HG03045 (cell line): ENCODE measurements around the gene KCNB1.

Experiments used
- ATAC-seq: cut with Tn5 transposase; IDR thresholded peaks from one replicate; pipeline ENCODE4 v1.9.1; 2021; ENCODE audit warnings: mild to moderate bottlenecking, moderate library complexity; ENCODE audit not compliant: unreplicated experiment

KCNB1 gene

DNA sequence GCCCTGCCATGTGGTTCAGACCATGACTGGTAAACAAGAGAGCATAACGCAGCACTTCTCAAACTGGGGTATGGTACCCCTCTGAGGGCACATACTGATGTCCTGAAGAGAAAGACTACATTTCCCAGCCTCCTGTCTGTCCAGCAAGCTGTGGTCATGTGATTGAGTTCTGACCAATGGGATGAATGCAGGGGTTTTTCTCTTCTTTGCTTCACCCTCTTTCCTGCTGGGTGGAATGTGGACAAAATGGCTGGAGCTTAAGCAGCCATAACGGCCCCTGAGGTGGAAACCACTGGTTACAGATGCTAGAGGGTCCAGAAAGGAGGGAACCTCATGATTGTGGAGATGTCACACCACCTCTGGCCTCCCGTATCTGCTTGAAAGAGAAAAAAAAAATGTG lies 19.4 kb upstream of the KCNB1 start:
- ATAC-seq: no peak

DNA sequence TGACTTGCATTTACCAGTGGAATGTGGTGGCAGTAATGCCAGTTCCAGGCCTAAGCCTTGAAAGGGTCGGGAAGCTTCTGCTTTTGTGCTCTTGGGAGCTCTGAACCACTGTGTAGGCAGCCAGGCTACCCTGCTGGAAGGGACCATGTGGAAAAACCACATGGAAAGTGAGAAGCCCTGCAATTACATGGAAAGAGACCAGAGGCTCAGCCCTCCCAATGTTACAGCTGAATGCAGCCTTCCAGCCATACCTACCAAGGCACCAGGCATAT lies 14.9 kb upstream of the KCNB1 start:
- ATAC-seq: no peak

DNA sequence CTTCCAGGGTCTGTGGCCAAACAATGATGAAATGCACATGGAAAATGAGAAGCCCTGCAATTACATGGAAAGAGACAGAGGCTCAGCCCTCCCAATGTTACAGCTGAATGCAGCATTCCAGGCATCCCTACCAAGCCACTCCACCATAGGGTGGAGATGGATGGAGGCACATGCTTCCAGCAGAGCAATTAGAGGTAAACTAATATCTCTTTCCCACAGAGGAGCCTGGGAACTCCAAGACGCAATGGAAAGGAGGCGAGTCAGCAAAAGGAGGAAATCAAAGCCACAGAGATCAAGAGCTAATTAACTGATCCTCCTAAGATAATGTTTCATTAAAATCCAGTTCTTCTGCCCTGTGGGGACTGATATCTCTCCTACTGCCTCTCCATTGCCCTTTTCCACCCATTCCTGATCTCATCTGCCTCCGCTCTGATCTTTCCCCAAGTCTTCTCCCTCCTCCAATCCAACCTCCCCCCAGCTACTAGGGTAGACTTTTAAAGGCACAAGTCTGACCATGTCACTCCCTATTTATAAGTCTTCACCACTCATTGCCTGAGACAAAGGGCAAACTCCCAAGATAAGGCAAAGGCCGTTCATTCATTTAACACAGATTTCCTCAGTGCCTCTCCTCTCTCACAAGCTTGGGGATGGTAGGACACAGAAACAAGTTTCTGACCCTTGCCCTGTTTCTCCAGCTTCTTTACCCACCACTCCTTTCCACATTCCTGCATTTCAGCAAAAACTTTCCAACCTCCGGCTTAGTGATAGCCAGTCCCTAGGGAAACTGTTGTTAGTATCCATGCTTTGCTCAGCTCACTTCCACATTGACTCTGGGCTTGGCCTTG lies 14.3 kb upstream of the KCNB1 start:
- ATAC-seq: no peak

DNA sequence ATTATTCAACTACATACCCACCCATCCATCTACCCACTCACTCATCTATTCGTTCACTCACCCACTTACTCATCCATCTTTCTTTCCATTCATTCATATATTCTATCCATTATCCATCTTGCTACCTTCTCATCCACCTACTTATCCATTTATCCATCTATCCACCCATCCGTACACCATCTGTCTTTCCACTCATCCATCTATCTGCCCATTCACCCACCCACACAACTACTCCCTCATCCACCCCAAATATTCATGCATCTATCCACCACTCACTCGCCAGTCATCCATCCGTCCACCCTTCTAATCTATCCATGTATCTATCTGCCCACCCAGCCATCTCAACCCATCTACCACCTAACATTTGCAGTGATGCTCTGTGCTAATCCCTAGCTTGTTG lies 13.6 kb upstream of the KCNB1 start:
- ATAC-seq: no peak

DNA sequence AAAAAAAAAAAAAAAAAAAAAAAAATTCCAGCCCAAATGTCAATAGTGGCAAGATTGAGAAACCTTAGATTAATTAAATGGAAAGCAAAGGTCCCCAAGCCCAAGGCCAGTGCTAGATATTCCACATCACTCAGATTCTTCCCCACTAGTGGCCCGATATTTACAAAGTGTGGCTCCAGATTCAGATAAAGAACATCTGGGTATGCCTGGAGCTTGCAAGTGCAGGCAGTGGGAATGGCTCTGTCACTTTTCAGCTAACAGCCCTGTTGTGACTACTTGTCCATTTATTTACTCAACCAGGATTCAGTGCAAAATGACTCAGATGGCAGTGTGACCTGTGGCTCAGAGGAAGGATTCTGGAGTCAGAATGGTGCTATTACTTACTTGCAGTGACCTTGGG lies 8.2 kb upstream of the KCNB1 start:
- ATAC-seq: no peak

DNA sequence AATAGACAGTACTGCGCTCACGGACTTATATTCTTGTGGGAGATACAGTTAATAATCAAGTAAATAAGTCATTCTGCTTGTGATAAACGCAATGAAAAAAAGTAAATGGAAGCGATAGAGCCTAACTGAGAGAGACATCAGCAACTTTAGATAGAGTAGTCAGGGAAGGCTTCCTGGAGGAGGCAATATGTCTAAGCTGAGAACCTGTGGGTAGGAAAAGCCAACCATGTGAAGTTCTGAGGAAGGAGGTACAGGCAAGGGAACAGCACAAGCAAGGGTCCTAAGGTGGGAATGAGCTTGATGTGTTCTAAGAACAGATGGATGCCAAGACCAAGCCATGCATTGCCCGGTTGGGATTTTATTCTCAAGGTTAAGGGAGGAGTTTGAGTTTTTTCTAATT lies 7.2 kb upstream of the KCNB1 start:
- no peak for ATAC-seq

DNA sequence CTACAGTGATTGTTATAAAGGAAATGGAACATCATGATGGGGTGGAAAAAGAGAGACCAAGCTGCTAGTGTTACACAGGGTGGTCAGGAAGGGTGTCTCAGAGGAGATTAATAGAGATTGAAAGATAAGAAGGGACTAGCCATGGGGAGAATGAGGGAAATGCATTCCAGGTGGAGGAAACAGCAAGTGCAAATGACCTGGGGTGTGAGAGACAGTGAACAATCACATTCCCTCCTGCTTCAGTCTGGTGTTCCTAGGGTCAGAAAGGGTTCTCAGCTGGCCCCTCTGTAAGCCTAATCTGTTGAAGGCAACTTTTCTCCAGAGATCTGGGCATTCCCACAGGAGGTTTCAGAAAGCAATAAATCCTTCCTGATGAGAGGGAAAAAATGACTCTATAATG lies 3.6 kb upstream of the KCNB1 start:
- no peak for ATAC-seq

DNA sequence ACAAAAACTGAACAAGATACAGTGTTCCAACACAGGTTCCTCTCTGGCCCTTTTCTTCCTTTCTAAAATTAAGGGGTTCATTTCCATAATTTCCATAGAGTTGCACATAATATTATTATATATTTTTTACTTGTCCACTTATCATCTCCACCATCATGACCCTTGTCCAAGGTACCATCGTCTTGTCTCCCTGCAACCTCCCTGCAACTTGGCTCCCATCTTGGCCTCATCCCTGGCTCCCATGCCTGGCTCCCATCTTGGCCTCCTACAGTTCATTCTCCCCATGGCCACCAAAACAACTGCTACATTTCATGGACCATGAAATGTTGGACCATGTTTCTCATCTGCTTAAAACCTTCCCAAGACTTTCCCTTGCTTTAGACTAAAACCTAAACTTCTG lies 3.1 kb upstream of the KCNB1 start:
- ATAC-seq: no peak

DNA sequence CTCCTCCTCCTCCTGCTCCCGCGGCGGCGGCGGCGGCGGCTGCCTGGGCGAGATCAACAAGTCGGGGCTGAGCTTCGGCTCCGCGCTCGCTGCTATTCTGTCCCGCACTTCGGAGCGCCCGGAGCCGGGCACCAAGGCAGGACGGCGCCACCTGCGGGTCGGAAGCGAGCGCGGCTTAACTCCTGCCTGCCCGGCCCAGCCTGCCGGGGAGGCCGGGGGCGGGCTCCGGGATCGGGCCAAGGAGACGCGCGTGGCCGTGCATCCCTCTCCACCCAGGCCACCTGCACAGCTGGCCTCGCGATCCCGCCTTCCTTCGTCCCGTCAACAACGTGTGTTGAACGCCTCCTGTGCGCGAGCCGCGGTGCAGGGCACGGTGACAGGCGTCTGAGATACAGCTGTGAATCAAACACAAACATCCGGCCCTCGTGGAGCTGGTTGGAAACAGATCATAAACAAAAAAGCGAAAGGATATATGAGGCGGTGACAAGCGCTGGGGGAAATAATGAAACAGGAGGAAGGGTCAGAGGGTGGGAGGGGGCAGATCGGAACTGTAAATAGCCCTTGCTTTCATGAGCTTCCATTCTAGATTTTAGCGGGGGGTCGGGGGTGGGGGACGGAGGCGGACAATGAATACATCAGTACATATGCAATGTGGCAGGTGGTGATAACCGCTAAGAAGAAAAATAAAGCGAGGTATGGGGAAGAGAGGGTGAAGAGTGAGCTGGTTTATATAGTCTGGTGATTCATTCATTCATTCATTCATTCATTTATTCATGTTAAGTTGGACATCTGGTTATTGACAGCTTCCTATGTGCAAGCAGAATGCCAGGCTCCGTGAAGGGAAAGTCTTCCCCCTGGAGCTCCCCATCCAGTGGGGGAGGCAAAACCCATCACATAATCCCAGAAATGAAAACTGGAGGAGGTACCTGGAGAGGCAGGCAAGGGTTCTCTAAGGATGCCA lies 2.0 kb upstream of the KCNB1 start:
- ATAC-seq: no peak

DNA sequence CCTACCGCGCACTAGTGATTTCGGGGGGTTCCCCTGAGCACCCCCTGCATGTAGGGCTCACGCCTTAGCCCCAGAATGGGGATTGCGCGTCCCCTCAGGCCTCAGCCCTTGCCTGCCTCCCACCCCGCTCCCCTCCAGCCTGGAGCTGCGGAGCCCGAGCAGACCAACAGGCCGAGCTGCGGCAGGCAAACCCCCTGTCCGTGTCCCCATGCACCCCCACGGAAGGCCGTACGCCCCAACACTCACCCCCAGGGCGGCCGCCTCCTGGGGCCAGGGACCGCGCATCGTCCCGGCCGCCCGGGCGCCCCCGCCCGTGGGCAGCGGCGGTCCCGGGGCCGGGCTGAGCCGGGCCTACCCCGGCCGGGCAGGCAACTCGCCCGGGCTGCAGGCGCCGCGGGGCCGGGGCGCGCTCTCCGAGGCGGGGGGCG lies 1.2 kb upstream of the KCNB1 start:
- no peak for ATAC-seq

DNA sequence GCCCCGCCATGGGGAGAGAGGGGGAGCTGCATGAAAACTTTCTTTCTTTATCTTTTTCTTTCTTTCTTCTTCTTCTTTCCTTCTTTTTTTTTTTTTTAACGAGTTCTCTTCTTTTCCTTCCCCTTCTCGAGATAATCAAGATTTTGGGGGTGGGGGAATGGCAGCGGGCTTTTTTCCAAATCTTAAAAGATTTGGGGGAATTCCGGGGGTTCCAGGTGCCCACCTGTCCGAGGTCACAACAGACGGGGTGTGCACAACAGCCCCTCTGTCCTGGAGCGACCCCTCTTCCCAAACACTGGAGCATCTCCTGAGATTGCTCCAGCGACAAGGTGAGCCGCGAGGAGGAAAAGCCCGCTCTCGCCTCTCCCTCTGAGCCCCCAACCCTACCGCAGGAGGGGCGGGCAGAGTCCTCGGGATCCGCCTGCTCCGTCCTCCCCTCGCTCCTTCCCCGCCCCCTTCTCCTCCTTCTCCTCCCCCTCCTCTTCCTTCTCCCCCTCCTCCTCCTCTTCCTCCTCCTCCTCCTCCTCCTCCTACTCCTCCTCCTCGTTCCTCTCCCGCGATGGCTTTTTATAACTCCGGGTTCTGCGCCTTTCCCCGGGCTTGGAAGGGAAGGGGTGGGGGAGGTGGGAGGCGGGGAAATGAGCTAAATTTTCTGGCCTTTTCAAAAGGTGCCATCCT lies 689 bp upstream of the KCNB1 start:
- no peak for ATAC-seq

DNA sequence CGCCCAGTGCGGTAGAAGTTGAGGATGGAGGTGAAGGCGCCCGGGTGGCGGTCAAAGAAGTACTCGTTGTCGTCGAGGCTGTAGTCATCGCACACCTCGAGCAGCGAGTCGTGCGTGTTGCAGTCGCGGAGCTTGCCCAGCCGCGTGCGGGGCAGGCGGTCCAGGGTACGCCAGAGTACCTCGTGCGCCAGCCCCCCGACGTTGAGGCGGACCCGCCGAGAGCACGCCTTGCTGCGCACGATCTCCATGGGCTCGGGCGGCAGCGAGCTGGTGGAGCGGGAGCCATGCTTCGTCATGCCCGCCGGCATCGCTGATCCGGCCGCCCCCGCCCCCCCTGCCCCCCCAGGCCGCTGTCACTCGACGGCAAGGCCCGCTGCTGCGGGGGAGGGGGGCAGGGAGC lies 295 bp downstream of the KCNB1 start:
- no peak for ATAC-seq

DNA sequence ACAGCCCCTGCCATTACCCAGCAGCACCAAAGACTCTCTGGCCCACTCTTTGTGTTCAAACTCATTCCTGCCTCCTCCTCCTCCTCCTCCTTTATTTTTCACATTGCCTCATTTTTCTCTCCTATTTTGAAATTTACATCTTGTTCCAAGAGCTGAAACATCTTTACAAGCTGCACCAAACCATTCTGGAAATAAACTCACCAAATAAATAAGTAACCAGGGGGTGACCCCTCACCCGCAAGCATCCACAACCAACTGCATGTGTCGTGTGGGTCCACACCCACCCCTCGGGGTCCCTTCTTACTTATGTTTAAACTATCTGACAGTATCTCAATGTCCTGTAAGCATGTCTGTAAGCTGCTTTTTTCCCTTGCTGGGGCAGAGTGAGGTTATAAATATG lies 1.4 kb downstream of the KCNB1 start:
- no peak for ATAC-seq

DNA sequence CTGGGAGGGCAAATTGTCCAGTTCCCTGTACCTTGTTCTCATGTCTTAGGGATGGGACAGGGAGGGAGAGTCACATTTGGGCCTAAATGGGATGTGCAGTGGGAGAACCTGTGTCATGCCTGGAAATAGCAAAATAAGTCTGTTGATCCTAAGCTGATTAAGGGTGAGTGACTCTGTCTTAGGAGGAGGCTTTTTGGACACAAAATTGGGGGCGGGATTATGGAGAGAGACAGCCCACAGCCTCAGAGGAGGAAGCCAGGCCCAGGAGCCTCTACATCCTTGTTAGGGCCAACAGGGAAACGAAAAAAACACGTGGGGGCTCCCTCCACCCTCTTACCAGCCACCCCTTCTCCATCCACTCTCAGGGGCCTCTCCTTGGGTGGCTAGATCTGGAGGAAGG lies 2.2 kb downstream of the KCNB1 start:
- ATAC-seq: no peak

DNA sequence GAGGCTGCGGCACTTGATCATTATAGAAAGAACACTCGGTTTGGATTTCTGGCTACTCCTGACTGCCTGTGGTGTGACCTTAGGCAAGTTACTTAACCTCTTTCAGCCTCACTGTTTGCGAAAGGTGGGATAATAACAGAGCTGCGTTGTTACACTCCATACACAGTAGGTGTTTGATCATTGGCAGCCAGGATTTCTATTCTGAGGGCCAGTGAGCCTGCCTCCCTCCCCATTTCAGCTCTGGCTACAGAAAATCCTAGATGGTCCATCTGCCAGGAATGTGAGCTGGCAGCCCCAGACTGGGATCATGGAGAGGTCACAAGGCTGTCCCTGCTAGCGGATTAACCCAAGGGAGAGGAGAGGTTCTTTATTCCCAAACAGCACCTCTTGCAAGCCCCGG lies 2.7 kb downstream of the KCNB1 start:
- no peak for ATAC-seq

DNA sequence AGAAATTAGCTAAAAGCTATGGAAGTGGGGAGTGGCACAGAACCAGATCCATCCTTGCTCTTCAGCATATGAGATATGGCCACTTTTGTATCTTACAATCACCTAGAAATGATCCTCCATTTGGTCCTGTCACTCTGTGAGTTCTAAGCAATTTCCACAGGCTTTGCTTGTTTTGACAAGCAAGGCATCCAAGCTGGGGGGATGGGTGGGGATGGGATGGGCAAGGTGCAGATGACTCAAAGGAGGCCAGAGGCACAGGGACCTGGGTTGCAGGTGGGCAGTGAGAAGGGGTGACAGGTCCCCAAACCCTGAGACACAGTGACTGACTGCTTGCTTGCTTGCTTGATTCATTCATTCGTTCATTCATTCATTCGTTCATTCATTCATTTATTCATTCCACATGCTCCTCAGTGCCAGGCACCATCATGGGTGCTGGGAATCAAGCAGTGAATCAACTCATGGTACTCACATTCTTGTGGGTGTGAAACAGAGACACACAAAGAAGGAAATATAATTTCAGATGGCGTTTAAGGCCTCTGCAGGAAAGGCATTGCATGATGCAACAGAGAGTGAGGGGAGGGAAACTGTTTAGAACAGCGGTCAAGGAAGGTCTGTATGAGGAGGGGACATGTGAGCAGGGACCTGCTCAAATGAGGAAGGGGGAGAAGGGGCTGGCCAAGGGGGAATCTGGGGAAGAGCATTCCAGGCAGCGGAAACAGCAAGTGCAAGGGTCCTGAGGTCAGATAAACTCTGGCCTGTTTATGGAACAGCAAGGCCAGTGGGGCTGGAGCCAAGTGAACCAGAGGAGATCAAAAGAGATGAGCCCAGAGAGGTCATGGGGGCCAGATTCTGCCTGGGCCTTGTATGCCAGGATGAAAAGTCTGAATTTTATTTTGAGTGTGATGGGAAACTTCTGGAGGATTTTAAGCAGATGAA lies 3.4 kb downstream of the KCNB1 start:
- no peak for ATAC-seq

DNA sequence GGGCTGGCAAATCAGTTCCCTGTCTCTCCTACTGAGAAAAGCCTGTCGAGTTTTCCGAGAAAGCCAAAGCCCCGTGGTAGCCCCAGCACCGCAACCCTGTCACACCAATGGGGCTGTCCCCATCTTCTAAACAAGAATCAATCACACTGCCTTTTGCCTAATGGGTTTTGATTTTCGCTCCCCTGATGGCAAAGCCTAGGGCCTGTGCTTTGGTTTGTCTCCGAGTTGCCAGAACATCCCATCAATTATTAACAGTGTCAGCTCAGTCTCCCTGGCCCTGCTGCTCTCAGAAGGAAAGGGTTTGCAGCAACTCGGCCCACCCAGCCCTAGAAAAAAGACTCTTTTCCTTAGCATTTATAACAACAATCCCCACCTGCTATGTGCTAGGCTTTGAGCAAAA lies 4.2 kb downstream of the KCNB1 start:
- no peak for ATAC-seq

DNA sequence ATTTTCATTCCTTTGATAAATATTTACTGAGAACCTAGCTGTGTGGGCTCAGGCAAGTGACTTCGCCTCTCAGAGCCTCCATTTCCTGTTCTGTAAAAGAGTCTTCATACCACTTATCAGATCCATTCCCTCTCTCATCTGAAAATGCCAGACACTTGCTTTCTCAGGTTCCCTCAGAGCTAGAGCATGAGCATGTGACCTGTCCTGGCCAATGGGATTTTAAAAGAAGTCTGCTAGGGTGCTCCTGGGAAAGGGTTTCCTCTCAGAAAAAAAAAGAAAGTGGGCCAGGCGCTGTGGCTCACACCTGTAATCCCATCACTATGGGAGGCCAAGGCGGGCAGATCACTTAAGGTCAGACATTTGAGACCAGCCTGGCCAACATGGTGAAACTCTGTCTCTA lies 5.3 kb downstream of the KCNB1 start:
- no peak for ATAC-seq

DNA sequence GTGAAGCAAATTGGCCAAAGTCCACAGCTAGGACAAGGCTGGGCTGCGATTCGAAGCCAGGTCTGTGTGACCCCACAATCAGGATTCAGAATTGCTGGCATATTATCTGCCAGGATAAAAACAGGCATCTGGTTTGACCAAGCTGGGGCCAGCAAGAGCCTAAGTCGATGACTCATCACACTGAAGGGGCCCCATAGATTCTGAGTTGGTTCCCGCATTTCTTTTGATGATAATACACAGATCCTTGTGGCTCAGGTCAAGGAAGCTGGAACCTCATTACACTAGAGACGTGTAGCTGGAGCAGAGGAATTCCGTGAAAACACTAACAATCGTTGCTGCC lies 6.5 kb downstream of the KCNB1 start:
- no peak for ATAC-seq

DNA sequence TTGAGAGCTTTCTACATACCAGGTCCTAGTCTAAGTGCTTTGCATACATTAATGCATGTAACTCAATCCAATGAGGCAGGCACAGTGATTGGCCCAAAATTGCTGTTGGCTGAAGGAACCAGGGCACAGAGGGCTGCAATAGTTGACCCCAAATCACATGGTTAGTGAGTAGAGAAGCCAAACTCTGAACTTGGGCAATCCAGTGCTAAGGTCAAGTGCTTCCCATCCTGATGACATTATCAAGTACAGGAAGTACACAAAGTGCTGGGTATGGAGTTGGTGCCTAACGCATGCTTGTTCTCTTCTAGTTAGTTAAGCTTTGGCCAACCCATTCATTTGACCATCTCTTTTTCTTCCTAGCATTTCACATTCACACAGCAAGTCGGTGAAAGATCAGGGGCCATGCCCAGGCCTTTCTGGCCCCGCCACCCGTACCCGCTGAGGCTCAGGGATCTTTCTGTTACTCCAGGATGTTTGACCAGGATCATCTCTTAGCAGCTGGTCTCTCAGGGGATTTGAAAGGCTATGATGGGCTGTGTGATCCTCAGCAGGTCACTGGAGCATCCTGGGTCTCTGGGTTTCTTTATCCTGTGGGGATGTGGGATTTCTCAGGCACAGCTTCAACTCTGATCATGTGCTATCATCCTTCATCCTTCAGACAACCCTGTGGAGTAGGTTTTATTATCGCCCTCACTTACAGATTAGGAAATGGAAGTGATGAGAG lies 7.0 kb downstream of the KCNB1 start:
- ATAC-seq: no peak
